SIG-M5 (cell line): Measurements from ENCODE around the gene MAN2A1.
"Not testable (repeated sequence)": the region's sequence is repeated elsewhere in the genome, so short reads cannot be mapped to it uniquely, and the experiment has no call there.

ENCODE experiments used
- DNase-seq: peaks from one replicate; lab custom pipeline; 2025; lab: John Stamatoyannopoulos, UW

MAN2A1 gene

DNA sequence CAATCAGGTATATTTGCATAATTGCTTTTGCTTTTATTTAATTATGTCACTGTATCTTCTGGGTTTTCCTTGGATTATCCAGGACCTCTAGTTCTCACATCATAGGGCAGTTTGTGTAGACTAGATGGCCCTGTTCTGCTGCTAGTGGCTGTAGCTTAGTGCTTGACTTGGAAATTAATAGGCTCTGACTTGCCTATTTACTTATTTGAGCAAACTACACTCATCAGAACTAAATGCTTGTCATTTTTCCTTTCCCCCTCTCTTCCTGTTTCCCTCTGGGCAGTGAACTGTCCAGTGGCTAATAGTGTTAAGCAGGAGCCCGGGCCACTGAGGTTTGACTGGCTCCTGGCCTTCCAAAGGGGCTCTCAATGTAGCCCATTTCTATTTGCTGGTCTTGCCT, 135.7 kb downstream of the MAN2A1 start:
- no peak for DNase-seq

DNA sequence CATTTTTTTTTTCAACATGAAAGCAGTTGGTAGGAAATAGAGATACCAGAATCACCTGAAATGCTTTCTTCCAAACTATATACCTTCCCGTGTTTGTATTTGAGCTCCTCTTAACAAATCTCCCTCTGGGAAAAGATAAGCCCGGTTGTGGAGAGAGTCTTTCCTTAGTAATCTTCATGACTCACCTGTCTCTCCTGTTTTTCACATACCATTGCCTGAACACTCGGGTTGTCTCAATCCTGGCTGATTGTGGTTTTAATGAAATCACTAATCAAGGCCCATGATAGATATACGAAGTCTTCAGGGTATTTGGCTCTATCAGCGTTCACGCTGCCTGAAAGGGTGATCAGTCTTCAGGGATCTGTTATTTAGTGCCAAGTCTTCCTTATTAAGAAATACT, 136.7 kb downstream of the MAN2A1 start:
- no peak for DNase-seq

DNA sequence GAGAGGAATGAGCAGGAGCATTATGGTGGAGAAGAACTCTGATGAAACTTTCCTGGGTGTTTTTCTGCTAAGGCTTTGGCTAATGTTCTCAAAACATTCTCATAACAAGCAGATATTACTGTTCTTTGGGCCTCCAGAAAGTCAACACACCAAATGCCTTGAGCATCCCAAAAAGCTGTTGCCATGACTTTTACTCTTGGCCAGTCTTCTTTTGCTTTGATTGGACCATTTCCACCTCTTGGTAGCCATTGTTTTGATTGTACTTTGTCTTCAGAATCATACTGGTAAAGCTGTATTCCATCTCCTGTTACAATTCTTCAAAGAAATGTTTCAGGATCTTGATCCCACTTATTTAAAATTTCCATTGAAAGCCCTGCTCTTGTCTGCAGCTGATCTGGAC, 139.6 kb downstream of the MAN2A1 start:
- DNase-seq: no peak

DNA sequence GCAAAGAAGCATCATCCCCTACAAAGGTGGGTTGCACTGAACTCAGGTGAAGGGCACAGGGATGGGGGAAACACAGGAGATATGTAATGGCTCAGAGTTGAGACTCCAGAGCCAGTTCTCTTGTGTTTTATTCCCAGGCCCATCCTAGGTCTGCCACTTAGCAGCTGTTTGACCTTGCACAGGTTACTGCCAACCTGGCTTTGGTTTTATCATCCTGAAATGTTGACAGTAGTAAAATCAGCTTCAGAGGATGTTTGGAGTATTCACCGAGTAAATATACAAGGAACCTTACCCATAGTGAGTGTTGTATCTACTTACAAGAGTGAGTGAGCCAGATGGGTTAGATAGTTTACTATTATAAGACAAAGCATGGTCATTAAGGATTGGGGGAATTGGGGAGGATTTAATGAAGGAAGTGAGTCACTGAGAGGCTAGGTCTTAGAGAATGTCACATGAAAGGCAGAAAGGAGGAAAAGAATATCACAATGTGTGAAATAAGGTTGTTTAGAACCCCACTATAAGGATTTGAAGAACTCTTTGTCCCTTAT, 141.3 kb downstream of the MAN2A1 start:
- DNase-seq: no peak

DNA sequence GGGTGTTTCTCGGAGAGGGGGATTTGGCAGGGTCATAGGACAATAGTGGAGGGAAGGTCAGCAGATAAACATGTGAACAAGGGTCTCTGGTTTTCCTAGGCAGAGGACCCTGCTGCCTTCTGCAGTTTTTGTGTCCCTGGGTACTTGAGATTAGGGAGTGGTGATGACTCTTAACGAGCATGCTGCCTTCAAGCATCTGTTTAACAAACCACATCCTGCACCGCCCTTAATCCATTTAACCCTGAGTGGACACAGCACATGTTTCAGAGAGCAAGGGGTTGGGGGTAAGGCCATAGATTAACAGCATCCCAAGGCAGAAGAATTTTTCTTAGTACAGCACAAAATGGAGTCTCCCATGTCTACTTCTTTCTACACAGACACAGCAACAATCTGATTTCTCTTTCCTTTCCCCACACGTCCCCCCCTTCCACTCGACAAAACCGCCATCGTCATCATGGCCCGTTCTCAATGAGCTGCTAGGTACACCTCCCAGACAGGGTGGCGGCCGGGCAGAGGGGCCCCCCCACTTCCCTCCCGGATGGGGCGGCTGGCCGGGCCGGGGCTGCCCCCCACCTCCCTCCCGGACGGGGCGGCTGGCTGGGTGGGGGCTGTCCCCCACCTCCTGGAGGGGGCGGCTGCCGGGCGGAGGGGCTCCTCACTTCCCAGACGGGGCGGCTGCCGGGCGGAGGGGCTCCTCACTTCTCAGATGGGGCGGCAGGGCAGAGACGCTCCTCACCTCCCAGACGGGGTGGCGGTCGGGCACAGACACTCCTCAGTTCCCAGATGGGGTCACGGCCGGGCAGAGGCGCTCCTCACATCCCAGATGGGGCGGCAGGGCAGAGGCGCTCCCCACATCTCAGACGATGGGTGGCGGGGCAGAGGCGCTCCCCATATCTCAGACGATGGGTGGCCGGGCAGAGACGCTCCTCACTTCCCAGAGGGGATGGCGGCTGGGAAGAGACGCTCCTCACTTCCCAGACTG, 142.8 kb downstream of the MAN2A1 start:
- DNase-seq: not testable (repeated sequence)

DNA sequence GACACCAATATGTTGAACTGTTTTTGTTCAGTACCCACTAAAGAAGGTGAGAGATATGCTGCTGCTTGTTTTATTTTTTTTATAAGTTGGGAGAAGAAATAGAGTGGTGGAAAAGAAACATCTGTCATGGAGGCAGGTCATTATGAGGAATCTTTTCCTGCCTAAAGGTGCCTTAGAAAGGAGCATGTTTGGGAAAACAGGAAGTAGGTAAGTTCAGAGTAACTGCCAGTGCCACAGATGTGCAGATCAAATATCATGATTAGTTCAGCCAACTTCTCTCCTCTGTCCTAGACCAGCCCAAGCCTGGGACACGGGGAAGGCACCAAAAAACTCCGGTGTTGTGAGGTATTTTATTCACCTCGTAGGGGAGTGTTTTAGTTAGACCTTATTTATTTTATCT, 144.2 kb downstream of the MAN2A1 start:
- no peak for DNase-seq

DNA sequence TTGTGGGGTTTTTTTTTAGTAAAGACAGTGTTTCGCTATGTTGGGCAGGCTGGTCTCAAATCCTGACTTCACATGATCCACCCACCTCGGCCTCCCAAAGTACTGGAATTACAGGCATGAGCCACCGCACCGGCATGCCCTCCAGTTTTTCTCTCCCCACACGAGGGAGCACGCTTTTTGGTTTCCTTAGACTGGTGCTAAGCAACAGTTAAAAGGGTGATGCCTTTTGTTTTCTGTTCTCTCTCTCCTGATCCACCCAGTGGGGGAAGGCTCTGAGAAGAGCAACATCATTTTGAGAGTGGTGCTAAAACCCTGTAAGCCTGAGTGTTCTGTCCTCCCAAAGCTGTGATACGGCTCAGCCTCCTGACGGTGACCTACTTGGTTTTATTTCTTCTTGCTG, 146.6 kb downstream of the MAN2A1 start:
- no peak for DNase-seq

DNA sequence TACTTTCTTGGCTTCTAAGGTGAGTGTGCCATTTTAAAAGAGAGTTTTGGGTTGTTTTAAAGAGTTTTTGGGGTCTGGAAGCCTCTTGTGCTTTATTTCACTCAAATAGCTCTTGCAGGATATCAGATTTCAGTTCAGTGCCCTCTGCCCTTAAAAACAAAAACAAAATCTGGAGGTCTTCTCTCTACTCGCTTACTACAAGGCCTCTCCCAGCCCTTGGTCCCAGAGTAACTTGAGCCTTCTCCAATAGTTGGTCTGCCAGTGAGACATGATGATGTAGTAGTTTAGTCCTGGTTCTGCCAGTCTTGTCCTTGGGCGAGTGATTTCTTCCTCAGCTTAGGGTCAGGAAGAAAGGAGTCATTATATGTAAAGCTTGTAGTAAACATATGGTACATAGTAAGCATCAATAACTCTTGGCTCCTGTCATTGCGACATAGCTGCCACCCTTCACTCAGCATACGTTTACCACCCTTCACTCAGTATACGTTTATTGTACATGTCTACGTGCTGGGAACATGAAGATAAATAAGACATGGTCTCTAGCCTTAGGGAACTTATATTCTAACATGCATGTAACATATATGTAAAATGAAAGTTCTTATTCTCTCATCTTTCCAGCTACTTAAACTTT, 147.6 kb downstream of the MAN2A1 start:
- no peak for DNase-seq

DNA sequence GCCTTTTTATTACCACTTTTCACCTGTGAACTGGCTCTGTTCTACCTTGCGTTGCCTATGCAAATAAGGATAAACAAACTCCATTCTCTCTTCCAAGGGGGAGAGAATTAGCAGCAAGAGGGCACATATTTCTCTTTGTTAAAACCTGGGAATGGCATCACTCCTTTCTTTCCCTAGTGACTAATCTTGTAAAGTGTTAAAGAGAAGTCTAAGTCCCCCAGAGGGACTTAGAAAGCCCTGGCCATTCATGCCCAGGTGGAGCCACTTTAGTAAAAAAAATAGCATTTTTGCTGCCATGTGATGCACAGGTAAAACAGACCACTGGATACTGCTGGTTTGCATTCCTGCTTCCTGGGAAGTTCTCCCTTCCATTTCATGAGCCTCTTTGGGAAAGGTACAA, 148.4 kb downstream of the MAN2A1 start:
- no peak for DNase-seq

DNA sequence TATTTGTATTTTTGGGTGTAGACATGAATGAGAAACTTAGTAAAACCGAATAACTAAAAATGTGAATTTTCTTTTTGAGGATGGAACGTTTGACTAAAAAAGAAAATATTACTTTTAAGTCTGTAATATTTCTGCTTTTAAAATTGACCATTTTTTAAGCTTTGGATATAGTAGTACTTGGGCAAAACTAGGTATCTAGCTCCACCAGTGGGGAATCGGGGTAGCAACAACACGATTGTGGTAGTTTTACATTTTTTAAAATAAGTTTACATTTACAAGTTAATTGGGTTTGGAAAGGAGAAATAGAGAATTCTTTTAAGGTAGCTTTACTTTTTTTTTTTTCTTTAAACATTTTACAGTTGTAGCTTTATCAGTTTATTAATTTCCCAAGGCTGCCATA, 154.4 kb downstream of the MAN2A1 start:
- DNase-seq: no peak

DNA sequence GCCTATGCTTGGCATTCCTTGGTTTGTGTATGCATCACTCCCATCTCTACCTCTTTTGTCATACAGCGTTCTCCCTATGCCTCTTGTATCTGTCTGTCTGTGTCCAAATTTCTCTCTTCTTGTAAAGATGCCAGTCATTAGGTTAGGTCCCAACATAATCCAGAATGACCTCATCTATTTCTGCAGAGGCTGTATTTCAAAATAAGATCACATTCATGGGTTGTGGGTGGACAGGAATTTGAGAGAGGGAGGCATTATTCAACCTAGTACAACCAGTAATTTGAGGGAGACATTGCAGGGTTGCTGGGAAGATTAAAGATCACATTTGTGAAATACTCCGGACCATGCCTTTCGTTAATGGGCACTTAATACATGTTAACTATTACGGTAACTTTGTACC, 155.0 kb downstream of the MAN2A1 start:
- no peak for DNase-seq

DNA sequence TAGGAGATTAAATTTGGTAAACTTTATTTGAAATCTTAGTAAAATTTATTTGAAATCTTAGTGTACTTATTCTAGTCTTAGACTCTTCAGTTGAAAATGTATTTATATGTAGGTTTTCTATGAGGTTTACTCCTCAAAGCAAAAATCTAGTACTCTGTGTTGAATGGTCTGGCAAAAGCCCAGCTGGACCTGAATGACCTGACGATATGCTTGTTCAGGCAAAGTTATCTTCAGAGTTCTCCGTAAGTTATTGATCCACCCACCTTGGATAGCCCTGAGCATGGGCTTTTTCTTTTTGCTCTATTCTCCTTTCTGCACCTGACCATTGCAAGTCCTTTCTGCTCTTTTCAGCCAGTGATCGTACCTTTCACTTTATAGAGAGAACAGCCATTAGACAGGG, 158.4 kb downstream of the MAN2A1 start:
- no peak for DNase-seq

DNA sequence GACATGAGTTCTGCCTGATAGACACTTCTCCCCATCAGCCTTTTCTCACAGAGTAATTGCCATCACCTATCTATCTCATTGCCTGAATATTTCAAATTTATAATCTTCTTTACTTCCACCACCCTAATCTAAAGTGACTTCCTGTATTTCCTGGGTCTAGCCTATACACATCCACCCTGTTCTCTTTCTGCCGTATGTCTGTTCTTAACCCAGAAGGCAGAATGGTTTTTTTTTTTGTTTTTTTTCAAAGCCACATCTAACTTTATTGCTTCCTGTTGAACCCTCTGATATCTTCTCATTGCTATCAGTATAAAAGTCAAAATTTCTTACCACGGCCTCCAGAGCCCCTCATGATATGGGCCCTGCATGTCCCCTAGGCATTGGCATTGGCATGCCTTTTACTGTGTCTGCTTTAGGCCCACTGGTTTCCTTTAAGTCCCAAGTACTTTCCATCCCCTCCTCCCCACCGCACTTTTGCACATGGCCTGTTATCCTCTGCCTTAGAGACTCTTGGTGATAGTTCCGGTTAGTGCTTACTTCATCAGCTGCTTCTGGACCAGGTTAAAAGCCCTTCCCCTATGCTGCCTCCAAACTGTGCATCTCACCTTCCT, 159.9 kb downstream of the MAN2A1 start:
- no peak for DNase-seq

DNA sequence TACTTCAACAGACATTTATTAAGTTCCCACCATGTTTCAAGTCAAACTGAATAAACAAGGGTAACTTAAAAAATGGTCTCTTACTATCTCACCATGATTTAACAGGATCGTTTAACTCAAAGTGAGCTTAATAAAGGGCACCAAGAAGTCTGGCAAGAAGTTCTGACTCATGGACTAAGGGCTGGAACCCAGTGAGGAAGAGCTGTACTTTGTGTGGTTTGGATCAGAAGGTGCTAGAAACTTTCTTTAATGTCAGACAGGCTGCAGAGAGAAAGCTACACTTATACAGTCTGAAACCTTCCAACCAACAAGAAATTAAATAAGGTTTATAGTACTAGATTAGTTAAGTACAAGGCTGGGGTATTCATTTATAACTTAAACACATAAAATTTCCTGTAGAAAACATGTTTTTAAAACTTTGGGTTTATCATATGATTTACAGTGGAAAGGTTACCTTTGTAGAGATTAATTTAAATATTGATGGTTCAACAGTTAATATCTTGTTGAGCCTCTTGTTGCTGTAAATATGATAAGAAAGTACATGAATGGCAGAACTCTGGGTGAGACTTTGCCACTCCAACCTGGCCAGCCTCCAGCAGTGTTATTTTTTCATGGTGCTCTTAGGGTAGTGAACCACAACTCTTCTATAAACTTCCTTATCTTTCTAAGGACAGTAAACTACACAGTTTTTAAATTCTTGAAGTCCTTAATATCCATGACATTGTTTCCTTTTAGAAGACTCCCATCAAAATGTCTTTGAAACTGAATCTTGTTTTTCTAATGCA, 162.8 kb downstream of the MAN2A1 start:
- no peak for DNase-seq

DNA sequence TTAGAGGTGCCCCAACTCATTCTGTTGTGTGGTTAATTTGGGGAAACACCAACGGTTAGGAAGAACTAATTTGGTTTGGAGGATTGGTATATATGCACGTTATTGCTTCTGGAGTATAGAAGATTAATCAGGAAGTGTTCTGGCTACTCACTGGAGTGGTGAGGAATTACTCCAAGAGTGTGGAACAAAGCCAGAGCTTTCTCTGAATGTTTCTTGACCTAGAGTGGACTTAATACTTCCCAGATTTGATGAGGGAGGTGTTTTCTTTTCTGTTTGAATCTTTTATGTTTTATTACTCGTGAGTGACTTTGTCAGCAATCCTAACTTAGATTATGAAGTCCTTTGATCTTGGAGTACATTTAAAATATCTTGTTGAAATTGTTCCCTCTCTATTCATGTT, 163.7 kb downstream of the MAN2A1 start:
- no peak for DNase-seq

DNA sequence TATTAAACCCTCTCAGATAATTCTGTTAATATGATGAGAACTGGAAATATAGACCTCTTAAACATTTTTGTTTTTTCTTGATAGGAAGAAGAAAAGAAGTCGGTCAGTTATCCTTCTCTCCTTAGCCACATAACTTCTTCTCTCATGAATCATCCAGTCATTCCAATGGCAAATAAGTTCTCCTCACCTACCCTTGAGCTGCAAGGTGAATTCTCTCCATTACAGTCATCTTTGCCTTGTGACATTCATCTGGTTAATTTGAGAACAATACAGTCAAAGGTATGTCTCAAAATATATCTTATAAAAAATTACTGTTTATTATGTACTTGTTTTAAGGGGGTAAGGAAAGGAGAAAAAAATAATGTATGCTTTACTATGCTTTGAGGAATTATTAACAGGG, 165.3 kb downstream of the MAN2A1 start:
- no peak for DNase-seq

DNA sequence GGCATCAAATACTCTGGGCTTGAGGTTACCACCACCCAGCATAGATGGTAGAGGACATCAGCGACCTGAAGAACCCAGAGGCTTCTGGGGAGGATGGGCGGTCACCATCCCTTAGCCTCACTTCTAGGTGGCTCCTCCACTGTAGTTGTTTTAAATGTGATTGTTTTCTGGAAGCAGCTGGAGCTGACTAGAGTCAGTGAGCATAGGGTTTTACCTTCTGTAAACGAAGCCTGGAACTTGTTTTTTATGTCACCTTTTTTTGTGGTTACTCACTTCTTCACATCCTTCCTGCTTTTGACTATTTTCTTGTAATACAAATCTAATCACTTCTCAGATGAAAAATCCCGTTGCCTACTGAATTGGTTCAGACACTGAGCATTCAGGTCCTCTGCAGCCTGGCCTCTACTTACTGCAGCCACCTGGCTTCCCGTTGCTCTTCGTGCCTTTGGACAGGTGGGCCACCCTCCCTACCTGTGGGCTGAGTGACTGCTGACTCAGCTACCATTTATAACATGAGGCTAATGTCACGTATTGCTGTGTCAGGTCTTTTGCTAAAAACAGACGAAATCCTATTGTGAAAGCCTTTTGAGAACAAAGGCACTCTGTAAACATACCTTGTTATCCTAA, 167.8 kb downstream of the MAN2A1 start:
- no peak for DNase-seq

DNA sequence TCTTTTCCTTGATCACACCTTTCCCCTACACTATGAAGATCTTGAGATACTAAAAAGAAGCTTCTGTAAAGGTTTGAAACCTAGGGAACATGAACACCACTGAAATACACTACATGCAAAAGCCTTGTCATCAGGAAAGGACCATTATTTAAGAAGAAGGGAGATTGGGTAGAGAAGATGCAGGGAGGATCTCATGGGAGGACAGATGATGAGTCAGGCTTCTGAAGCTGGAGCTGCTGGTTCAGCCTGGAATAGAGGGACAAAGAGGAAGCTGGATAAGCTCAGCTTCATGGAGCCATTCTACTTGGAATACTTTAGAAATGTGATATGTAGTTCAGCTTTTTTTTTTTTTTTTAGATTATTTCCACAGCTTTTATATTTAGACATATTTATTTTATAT, 169.8 kb downstream of the MAN2A1 start:
- no peak for DNase-seq

DNA sequence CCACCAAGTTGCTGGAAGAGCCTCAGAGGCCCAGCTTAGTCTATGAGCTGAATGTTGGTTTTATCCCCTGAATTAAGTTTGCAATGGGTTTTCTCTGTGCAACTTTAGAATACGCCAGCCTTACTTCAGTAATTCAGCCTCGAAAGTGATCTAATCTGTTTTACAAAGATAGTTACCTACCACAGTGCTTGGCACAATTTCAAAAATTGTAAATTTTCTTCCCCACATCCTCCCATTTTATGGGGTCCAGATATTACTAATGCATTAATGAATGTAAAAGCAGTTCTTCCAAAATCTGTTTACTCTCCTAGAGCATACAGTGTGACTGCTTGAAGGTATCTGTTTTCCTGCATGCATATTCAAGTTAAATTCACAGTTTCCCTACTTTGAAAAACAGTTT, 172.6 kb downstream of the MAN2A1 start:
- no peak for DNase-seq

DNA sequence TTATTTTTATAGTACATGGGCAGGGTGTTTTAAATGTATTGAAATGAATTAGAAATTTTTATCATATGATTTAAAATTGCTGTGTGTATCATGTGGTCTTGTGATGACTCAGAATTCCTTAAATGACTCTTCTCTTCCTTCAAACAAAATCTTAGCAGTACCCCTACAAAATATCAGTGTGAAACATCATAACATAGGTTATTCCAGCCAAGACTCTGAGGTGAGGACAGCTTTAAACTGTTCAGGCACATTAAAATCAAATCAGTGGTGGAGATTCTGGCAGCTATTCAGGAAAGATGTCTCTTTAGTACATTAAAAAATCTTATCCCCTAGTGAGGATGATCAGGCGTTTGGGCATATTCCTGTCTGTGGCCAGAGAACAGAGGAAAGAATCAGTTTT, 174.0 kb downstream of the MAN2A1 start:
- DNase-seq: no peak

DNA sequence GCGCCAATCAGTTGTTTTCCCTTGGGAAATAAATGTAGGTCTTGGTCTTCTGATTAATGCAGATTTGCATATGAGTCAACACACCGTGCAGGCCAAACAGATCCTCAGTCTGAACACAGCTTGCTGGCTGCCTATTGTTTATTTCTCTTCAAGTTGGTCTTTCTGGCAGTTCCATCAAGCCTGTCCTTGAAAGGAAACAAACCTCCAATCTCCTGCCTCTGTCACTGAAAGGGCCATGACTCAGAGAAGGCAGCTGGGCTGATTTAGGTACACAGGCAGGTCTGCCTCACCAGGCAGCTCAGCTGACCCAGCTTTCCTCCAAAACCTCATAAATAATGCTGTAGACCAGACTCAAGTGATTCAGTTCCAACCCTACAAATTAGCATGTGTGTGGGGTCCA, 175.9 kb downstream of the MAN2A1 start:
- no peak for DNase-seq

DNA sequence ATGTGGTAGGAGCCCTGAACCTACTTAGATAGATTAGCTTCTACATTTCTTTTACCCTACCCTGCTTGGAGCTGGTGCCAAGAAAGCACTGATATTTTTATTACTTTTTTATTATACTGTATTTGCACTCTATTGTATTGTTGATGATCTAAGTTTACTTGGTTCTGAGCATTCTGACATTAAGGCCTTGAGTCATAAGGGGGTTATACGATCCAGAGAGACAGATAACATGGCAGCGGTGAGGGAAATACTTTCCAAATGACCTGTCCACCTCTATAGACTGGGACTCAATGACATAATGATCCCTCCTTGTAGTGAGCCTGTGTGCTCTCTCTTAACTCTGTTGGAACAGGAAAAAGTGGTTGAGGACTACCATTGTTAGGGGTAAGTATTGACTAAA, 176.3 kb downstream of the MAN2A1 start:
- no peak for DNase-seq
